ENCODE results near the gene AREL1. TPM values are rescaled to one million over a fixed set of nuclear protein-coding genes. Genes with fewer than 3 reads are reported as not detected.
"Not testable (repeated sequence)": the region's sequence is repeated elsewhere in the genome, so short reads cannot be mapped to it uniquely, and the experiment has no call there.

Gene AREL1
- total RNA-seq, result 10 to 100 TPM; 34.3 to 42.6 TPM
- 10 to 100 TPM; 26.0 to 28.7 (median 27.9) TPM for polyA plus RNA-seq (ENCODE audit: insufficient read length in 6 of 6)
- long read RNA-seq, donor 1, partial matches to known transcripts, result 0 of 5 reads
- long read RNA-seq, donor 1, other reads (novel, unspliced or antisense), result 5 of 5 reads
- long read RNA-seq, donor 2, partial matches to known transcripts, result 0 of 13 reads
- long read RNA-seq, donor 2, other reads (novel, unspliced or antisense), result 12 of 13 reads
- long read RNA-seq, donor 3, result 0 reads
- long read RNA-seq, donor 4, partial matches to known transcripts, result 0 of 2 reads
- long read RNA-seq, donor 4, other reads (novel, unspliced or antisense), result 2 of 2 reads
- long read RNA-seq, donor 5, result 0 reads
- long read RNA-seq, donor 6, full-length matches to known transcripts, result 1 of 1 reads
- long read RNA-seq, donor 6, partial matches to known transcripts, result 0 of 1 reads
- long read RNA-seq, donor 6, other reads (novel, unspliced or antisense), result 0 of 1 reads
- long read RNA-seq, donor 7, result 0 reads
- long read RNA-seq, donor 8, partial matches to known transcripts, result 35 of 35 reads
- long read RNA-seq, donor 8, other reads (novel, unspliced or antisense), result 0 of 35 reads
- long read RNA-seq, donor 9, result 0 reads
- long read RNA-seq, donor 10, partial matches to known transcripts, result 0 of 1 reads
- long read RNA-seq, donor 10, other reads (novel, unspliced or antisense), result 0 of 1 reads
- long read RNA-seq, donor 11, result 0 reads
- long read RNA-seq, donor 12, partial matches to known transcripts, result 73 of 73 reads
- long read RNA-seq, donor 12, other reads (novel, unspliced or antisense), result 0 of 73 reads

- peak; percentile 99 for ATAC-seq
- peaks cover 0 to 27% of the 10 kb centered on the region in 2 donors for H3K36me3 ChIP-seq
- no peaks in the 10 kb centered on the region for H3K9me3 ChIP-seq
- DNase-seq, result peak; percentile 82 to 94 (median 88)
- H3K27me3 ChIP-seq, result no peaks in the 10 kb centered on the region
- H3K4me3 ChIP-seq, result peak within 1 kb of the TSS; percentile 77 to 86
- no peak for TF ChIP-seq CTCF (IDR thresholded peaks at IDR 0.05)
- H3K4me1 ChIP-seq, result peaks cover 22 to 41% of the 10 kb centered on the region in 2 donors
- intact Hi-C loops (cut with DNase I), result no loop called here
- H3K27ac ChIP-seq, result peak within 1 kb of the TSS; percentile 60 to 88
Observed at GRCh38 chr14:74712499-74713394, at the start of gene AREL1, which contains the start of gene FCF1. Gene AREL1, minus strand, starts transcription at chr14:74713080. Its CDS starts 27,465 bp downstream, at chr14:74685615. Gene FCF1, plus strand, starts transcription at chr14:74713144. Its CDS starts 54 bp downstream, at chr14:74713198.

GRCh38 chr14:74758505-74758904, 45.6 kb upstream of the AREL1 start:
- H3K9me3 ChIP-seq; intact Hi-C loops (cut with DNase I); H3K36me3 ChIP-seq; H3K27ac ChIP-seq; ATAC-seq; H3K4me3 ChIP-seq; H3K4me1 ChIP-seq; DNase-seq; H3K27me3 ChIP-seq: not testable (repeated sequence)

- TF ChIP-seq CTCF (IDR thresholded peaks at IDR 0.05), result no peak
- intact Hi-C loops (cut with DNase I), result no loop called here
- Histone ChIP-seq H3K4me1 (no peaks in the 10 kb centered on the region), H3K27me3 (no peaks in the 10 kb centered on the region), H3K27ac (no peak overlapping the region), H3K9me3 (peaks cover 0 to 12% of the 10 kb centered on the region in 2 donors), H3K4me3 (no peak overlapping the region), H3K36me3 (no peaks in the 10 kb centered on the region)
- ATAC-seq (no peak), DNase-seq (no peak)
Observed at GRCh38 chr14:74756326-74756725, 43.4 kb upstream of the AREL1 start.

GRCh38 chr14:74754899-74755298, 42.0 kb upstream of the AREL1 start:
- no peak for ATAC-seq
- TF ChIP-seq CTCF (IDR thresholded peaks at IDR 0.05), result no peak
- intact Hi-C loops (cut with DNase I), result no loop called here

GRCh38 chr14:74754157-74754556, 41.3 kb upstream of the AREL1 start:
- Histone ChIP-seq H3K4me1 (no peaks in the 10 kb centered on the region), H3K27ac (no peak overlapping the region), H3K4me3 (no peak overlapping the region), H3K27me3 (no peaks in the 10 kb centered on the region), H3K36me3 (no peaks in the 10 kb centered on the region), H3K9me3 (peaks cover 0 to 12% of the 10 kb centered on the region in 2 donors)
- ATAC-seq (no peak), DNase-seq (no peak)
- TF ChIP-seq CTCF (IDR thresholded peaks at IDR 0.05), result no peak
- intact Hi-C loops (cut with DNase I), result no loop called here

More at GRCh38 chr14:74754899-74755298, 42.0 kb upstream of the AREL1 start:
- no peaks in the 10 kb centered on the region for H3K27me3 ChIP-seq
- no peak overlapping the region for H3K4me3 ChIP-seq
- H3K4me1 ChIP-seq, result no peaks in the 10 kb centered on the region
- H3K9me3 ChIP-seq, result peaks cover 0 to 12% of the 10 kb centered on the region in 2 donors
- no peak for DNase-seq
- H3K36me3 ChIP-seq, result no peaks in the 10 kb centered on the region
- no peak overlapping the region for H3K27ac ChIP-seq

Measured in left lung (tissue), 14 donors.